Fibroblast of lung (primary cell): ENCODE measurements around the gene PHF21A.

Experiments used
- EZH2 ChIP-seq: IDR thresholded peaks from 2 replicates; pipeline ENCODE4 v1.5.1; 2012; ENCODE audit warnings: low read length, control low read depth, mild to moderate bottlenecking; ENCODE audit errors: missing control alignments
- TF ChIP-seq, protein P1 (sequence below), 2 donors: IDR thresholded peaks in 1 of 2; conservative IDR thresholded peaks in 1 of 2; 1 replicate in 1 of 2; 2 replicates in 1 of 2; pipeline ENCODE4 v1.5.1; 2011 to 2012; ENCODE audit warnings: low read length in 2 of 2, control low read depth in 1 of 2, inconsistent platforms in 1 of 2, low read depth in 1 of 2, mild to moderate bottlenecking in 1 of 2

DNA sequence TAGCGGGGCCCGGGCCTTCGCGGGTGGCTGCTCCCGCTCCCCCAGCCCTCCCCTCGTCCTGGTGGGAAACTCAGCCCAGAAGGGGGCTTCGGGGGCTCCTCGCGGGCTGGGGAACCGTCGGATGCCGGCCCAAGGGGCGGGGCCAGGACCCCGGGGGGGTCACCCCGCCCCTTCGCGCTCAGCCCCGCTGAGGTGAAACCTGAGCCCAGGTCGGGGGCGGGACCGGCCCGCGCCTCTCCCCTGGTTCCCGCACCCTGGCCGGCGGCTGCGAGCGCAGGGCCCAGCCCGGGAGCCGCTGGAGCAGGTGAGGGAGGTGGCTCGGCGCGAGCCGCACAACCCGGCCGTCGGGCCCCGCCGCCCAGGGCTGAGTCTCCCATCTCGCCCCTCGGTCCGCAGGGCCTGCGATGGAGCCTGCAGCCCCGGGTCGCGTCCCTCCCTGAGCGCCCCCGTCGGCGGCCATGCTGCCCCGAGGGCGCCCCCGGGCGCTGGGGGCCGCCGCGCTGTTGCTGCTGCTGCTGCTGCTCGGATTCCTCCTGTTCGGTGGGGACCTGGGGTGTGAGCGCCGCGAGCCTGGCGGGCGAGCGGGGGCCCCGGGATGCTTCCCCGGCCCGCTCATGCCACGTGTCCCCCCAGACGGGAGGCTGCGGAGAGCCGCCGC lies 198.7 kb downstream of the PHF21A start, which contains the start of gene LARGE2:
- TF ChIP-seq, protein P1, sequence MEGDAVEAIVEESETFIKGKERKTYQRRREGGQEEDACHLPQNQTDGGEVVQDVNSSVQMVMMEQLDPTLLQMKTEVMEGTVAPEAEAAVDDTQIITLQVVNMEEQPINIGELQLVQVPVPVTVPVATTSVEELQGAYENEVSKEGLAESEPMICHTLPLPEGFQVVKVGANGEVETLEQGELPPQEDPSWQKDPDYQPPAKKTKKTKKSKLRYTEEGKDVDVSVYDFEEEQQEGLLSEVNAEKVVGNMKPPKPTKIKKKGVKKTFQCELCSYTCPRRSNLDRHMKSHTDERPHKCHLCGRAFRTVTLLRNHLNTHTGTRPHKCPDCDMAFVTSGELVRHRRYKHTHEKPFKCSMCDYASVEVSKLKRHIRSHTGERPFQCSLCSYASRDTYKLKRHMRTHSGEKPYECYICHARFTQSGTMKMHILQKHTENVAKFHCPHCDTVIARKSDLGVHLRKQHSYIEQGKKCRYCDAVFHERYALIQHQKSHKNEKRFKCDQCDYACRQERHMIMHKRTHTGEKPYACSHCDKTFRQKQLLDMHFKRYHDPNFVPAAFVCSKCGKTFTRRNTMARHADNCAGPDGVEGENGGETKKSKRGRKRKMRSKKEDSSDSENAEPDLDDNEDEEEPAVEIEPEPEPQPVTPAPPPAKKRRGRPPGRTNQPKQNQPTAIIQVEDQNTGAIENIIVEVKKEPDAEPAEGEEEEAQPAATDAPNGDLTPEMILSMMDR (conservative IDR thresholded peaks at IDR 0.05 in 1 of 2, IDR thresholded peaks at IDR 0.05 in 1 of 2; ENCODE audit: low read depth in 1 of 2, low read length in 2 of 2): no peak
- TF ChIP-seq EZH2: no peak
